Non-pigmented ciliary epithelial cell (primary cell): ENCODE results near the gene HM13.
A peak's percentile ranks its signal among the peaks of the same experiment; 100 is the strongest.
"Not testable (repeated sequence)": the region's sequence is repeated elsewhere in the genome, so short reads cannot be mapped to it uniquely, and the experiment has no call there.

ENCODE experiments used
- DNase-seq: peaks from one replicate; pipeline ENCODE4 v3.0.0-alpha.2; 2010; ENCODE audit warnings: low read depth

HM13 gene

GRCh38 chr20:31514154-31515071, at the start of gene HM13:
Gene HM13, plus strand, starts transcription at chr20:31514442. Its CDS starts 110 bp downstream, at chr20:31514552.
- DNase-seq: peak; percentile 73

- not testable (repeated sequence) for DNase-seq
Measured at GRCh38 chr20:31470946-31471345, 43.3 kb upstream of the HM13 start.

GRCh38 chr20:31472395-31473330, 41.6 kb upstream of the HM13 start:
- DNase-seq: no peak

GRCh38 chr20:31473331-31474096, 40.7 kb upstream of the HM13 start:
- no peak for DNase-seq

GRCh38 chr20:31474097-31474436, 40.2 kb upstream of the HM13 start:
- no peak for DNase-seq

GRCh38 chr20:31474758-31475427, 39.3 kb upstream of the HM13 start, which contains the start of the genes DEFB124 and REM1:
Gene DEFB124, minus strand, starts transcription at chr20:31475127. Its CDS starts 2,114 bp downstream, at chr20:31473013.
Gene REM1, plus strand, starts transcription at chr20:31475288. Its CDS starts 1,158 bp downstream, at chr20:31476446.
- no peak for DNase-seq

GRCh38 chr20:31475472-31476293, 38.6 kb upstream of the HM13 start:
- DNase-seq: no peak

GRCh38 chr20:31476294-31476585, 38.0 kb upstream of the HM13 start:
- no peak for DNase-seq

GRCh38 chr20:31476643-31477215, 37.5 kb upstream of the HM13 start:
- DNase-seq: no peak

GRCh38 chr20:31484001-31484400, 30.2 kb upstream of the HM13 start:
- no peak for DNase-seq

- no peak for DNase-seq
Measured at GRCh38 chr20:31485450-31486339, 28.5 kb upstream of the HM13 start.

GRCh38 chr20:31488115-31488514, 26.1 kb upstream of the HM13 start:
- no peak for DNase-seq

GRCh38 chr20:31489152-31489551, 25.1 kb upstream of the HM13 start:
- no peak for DNase-seq

- no peak for DNase-seq
Measured at GRCh38 chr20:31490752-31491151, 23.5 kb upstream of the HM13 start.

GRCh38 chr20:31494131-31494530, 20.1 kb upstream of the HM13 start:
- DNase-seq: no peak

- no peak for DNase-seq
Measured at GRCh38 chr20:31496761-31497295, 17.4 kb upstream of the HM13 start.

- DNase-seq: no peak
Measured at GRCh38 chr20:31497838-31498540, 16.3 kb upstream of the HM13 start.

- DNase-seq: no peak
Measured at GRCh38 chr20:31500527-31500926, 13.7 kb upstream of the HM13 start.
